IPS-11a (cell line): Measurements from ENCODE around the gene RASGRF2.

Experiments
- H3K4me3 ChIP-seq: one replicate; pipeline ENCODE4 v1.5.1; 2013; ENCODE audit warnings: low read depth, low read length, control low read depth

The RASGRF2 gene

GRCh38 chr5:80977764-80978163 is 17.6 kb downstream of the RASGRF2 start:
- H3K4me3 ChIP-seq, result no peak overlapping the region

- no peak overlapping the region for H3K4me3 ChIP-seq
These were observed 18.7 kb downstream of the RASGRF2 start for GRCh38 chr5:80978772-80979317.

- H3K4me3 ChIP-seq, result no peak overlapping the region
These were observed 21.9 kb downstream of the RASGRF2 start for GRCh38 chr5:80982093-80982492.

GRCh38 chr5:80985600-80986228 is 25.6 kb downstream of the RASGRF2 start:
- no peak overlapping the region for H3K4me3 ChIP-seq

- H3K4me3 ChIP-seq, result no peak overlapping the region
These were observed 26.2 kb downstream of the RASGRF2 start for GRCh38 chr5:80986382-80986781.

GRCh38 chr5:80987078-80987766 is 27.1 kb downstream of the RASGRF2 start:
- H3K4me3 ChIP-seq, result no peak overlapping the region

GRCh38 chr5:80988419-80988935 is 28.3 kb downstream of the RASGRF2 start:
- H3K4me3 ChIP-seq, result no peak overlapping the region

- no peak overlapping the region for H3K4me3 ChIP-seq
These were observed 29.7 kb downstream of the RASGRF2 start for GRCh38 chr5:80989883-80990282.

GRCh38 chr5:80990527-80990926 is 30.4 kb downstream of the RASGRF2 start:
- H3K4me3 ChIP-seq, result no peak overlapping the region

- no peak overlapping the region for H3K4me3 ChIP-seq
These were observed 30.8 kb downstream of the RASGRF2 start for GRCh38 chr5:80990971-80991370.

GRCh38 chr5:80995908-80996307 is 35.7 kb downstream of the RASGRF2 start:
- H3K4me3 ChIP-seq, result no peak overlapping the region

- no peak overlapping the region for H3K4me3 ChIP-seq
These were observed 38.4 kb downstream of the RASGRF2 start for GRCh38 chr5:80998590-80998979.

GRCh38 chr5:81003811-81004386 is 43.7 kb downstream of the RASGRF2 start:
- H3K4me3 ChIP-seq, result no peak overlapping the region

- no peak overlapping the region for H3K4me3 ChIP-seq
These were observed 45.5 kb downstream of the RASGRF2 start for GRCh38 chr5:81005708-81006107.

GRCh38 chr5:81006231-81006630 is 46.1 kb downstream of the RASGRF2 start:
- no peak overlapping the region for H3K4me3 ChIP-seq

- H3K4me3 ChIP-seq, result no peak overlapping the region
These were observed 46.9 kb downstream of the RASGRF2 start for GRCh38 chr5:81006947-81007636.

GRCh38 chr5:81007637-81008027 is 47.5 kb downstream of the RASGRF2 start:
- no peak overlapping the region for H3K4me3 ChIP-seq

- no peak overlapping the region for H3K4me3 ChIP-seq
These were observed 50.4 kb downstream of the RASGRF2 start for GRCh38 chr5:81010336-81011169.

GRCh38 chr5:81014348-81014747 is 54.2 kb downstream of the RASGRF2 start:
- H3K4me3 ChIP-seq, result no peak overlapping the region

GRCh38 chr5:81016116-81016515 is 56.0 kb downstream of the RASGRF2 start:
- no peak overlapping the region for H3K4me3 ChIP-seq
